OCI-M1 (cell line): ENCODE measurements around the gene RNF181.
A peak's percentile ranks its signal among the peaks of the same experiment; 100 is the strongest.
"Not testable (repeated sequence)": the region's sequence is repeated elsewhere in the genome, so short reads cannot be mapped to it uniquely, and the experiment has no call there.

ENCODE experiments used
- DNase-seq: peaks from one replicate; lab custom pipeline; 2025; lab: John Stamatoyannopoulos, UW

Gene RNF181

DNA sequence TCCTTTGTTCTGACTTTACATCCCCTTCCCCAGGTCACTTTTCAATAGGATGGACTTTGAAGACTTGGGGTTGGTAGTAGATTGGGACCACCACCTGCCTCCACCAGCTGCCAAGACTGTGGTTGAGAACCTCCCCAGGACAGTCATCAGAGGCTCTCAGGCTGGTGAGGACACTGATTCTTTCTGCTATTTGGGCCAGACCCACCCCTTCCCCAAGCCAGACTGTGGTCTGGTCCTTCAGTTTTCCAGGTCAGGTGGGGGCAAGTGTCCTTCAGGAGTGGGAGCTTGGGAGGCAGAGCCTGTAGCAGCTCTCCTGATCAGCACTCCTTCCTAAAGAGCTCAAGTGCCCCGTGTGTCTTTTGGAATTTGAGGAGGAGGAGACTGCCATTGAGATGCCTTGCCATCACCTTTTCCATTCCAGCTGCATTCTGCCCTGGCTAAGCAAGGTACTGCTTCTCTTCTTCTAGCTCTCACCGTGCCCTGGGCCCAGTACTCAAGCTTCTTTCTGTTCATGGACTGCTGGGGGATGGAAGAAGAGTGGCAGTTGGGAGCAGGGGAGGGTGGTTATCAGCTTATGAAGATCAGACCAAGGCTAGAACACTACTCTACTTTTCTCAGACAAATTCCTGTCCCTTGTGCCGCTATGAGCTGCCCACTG lies 1.1 kb downstream of the RNF181 start:
- DNase-seq: no peak

DNA sequence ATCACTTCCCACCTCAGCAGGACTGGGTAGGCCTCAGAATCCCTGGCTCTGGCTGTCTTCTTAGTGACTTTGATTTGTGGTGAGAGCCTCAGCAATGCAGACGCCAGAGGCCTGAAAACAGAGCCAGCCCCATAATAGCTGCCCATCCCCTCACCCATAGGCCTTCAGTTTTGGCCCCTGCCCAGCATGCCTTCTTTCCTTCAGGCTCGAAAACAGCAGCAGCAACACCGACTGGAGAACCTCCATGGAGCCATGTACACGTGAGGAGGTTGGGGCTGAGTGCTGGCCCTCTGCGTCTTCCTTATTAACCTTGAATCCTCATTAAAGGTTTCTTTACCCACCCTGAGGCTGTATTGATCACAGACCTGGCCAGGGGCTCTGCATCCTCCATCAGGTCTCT lies 1.7 kb downstream of the RNF181 start:
- DNase-seq: no peak

DNA sequence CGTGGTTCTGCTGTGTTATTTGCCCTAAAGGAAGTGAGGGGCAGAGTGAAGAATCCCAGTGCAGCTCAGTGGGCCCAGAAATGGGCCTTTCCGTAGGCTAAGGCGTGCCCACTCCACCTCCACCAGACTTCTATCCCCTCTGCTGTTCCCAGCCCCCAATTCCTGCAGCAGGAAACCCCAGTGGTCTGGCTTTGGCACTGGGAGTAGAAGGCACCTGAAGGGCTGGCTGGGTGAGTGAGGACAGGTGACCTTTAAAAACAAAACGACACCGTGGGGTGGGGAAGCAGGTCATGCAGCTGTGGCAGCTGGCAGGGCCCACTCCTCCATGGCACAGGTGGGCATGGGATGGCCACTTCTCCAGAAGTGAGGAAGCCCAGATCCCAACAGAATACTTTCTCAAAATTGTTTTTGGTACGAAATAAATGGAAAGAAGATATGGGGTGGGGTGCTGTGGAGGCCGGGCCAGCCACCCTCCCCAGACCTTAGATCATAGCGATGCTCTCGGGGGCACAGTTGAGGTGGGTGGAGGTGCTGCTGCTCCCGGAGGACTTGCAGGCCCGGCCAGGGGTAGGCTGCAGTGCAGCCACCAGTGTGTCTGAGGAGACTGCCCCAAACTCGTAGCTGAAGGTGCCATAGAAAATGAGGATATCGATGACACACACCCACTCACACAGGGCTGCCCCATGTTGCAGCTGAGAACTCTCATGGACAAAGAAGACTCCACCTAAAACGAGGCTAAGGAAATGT lies 3.2 kb downstream of the RNF181 start:
- no peak for DNase-seq

DNA sequence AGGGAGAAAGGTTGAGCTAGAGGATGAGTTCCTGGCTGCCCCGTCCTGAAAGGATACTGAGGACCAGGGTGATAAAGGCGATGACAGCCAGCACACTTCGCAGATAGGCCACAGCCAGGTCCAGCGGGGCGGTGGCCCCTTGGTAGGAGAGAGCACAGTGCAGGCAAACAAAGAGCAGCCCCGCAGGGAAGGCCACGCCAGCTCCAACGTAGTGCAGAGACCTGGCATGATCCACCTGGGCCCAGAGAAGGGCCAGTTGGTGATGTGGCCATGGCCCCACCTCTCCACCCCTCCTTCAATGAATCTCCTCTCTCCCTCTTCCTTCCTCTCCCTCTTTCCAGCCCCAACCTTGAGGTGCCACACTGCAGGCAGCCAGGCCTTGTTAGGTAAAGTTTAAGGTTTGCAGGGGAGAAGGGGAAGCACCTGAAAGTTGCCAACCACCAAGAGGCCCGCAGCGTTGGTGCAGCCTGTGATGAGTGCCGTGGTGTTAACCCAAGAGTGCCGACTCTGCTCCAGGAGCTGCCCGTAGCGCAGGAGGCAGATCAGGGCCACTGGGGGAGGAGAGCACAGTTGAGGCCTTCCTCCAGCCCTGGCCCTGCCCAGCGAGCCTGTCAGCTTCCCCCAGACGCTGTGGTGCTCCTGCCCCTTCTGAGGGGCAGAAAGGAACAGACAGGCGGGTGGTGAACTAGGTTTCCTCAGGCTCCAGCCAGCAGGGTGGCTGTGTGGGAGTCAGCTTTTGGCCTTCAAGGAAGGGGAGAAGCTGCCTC lies 4.1 kb downstream of the RNF181 start:
- no peak for DNase-seq

DNA sequence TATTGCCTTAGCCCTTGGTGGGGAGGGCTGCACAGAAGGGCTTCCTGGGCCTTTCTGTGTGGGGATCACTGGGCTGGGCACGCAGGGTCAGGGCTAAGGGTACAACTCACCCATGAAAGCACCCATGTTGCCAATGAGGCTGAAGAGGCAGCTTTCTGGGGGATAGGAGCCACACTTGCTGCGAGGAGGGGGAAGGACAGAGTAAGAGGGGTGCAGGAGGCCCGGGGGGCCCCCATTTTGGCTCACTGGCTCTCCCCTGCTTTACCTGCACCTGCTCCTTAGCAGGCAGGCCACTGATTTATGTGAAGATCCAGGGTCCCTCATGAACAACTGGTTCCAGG lies 4.7 kb downstream of the RNF181 start:
- no peak for DNase-seq

DNA sequence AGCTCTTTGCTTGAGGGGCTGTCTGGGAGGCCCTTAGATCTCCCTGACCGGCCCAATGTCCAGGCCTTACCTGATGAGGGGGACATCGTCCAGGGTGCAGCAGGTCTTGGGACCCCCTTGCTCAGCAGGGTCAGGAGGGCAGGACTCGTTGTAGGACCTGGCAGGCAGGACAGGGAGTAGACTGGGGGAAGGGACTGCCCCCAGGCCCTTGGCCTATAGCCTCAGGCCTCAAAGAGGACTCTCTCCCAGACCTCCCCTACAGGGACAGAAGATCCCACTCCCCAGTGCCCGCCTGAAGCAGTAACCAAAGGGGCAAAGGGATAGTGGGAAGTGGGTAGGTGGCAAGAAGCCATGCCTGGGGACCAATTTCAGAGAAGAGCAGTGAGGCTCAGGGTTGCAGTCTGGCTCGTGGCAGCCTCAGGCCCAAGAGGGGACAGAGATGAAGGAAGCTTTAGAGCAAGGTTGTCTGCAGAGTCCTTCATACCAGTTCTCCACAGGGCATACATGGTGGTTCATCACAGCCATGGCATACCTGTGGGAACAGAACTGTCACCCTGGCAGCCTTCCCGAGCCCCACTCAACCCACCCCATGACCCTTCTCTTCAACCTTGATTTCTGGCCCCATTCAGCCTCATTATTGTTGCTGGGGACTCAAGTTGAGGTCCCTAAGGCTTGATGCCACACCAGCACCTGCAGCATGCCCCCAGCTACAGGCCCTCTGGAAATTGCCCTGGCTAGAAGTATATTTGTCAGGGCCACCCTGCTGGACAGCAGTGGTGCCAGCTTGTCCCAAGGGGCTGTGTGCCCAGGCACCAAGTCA lies 5.6 kb downstream of the RNF181 start:
- no peak for DNase-seq

DNA sequence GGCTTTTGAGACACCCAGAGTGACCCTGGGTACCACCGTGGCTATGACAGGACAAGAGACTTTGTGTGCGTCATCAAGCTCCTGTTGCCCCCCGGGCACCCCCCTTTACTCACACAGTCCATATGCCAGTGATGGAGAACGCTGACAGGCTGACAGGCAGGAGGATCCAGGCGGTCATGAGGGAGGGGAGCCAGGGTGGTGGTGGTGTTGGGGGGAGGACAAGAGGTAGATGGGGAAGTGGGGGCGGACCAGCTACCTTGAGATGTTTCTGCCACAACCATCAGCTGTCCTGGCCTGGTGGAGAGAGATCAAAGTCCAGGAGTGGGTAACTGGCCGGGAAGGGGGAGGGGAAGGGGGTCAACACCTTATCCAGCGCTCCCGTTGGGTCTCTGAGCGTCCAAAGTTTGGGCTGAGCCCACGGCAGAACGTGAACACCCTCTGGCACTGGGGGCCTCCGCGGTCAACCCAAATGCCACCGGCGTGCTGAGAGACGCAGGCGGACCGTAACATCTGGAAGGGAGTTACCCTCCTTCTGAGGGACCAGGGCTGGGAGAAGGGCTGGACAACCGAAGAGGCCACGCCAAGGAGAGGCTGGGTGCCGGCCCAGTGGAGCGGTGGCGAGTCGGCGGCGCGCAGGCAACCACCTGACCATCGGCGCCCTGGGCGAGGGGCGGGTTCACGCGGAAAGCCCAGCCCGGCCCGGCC lies 6.4 kb downstream of the RNF181 start:
- DNase-seq: peak; percentile 58

DNA sequence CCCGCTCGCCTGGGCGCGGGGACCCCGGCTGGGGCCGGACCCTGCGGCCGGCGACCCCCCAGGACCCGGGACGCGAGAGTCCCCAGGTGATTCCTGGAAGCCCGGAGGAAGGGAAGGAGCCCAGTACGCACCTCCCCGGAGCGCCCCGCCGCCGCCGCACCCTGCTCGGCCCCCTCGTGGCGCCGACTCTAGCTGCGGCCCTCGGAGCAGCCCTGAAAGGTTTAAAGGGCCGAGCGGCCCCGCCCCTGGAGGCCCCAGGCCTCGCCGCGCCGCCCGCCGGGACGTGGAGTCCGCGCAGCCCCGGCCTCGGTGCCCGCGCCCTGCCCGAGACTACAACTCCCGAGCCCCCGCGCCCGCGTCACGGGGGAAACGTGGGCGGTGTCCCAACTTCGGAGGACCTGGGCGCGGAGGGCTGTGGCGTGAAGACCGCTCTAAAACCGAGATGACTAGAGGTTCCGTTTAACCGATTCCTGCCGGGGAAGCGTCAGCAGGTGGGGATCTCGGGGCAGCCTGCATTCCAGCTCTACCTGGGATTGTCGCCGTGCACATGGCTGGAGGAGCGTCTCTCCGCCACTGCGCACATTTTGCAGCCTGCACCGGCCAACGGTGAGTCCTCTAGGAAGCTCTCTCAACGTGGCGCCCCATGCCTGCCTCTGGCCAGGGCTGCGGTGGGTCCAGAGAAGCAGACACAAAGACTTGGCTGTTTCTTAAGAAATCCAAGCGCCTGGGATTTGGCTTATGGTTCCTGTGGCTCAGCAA lies 7.1 kb downstream of the RNF181 start, which contains the start of gene TMEM150A:
TMEM150A (minus strand) TSS at position 223 of the 759 bp plus-strand sequence. CDS start 750 bp downstream, outside the sequence.
- DNase-seq: peak; percentile 90

DNA sequence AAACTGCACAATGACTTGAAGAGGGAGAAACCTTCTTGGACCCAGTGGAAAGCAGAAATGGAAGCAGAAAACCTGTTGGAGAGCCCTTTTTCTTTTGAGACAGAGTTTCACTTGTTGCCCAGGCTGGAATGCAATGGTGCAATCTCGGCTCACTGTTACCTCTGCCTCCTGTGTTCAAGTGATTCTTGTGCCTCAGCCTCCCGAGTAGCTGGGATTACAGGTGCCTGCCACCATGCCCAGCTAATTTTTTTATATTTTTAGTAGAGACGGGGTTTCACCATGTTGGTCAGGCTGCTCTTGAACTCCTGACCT lies 8.5 kb downstream of the RNF181 start:
- not testable (repeated sequence) for DNase-seq

DNA sequence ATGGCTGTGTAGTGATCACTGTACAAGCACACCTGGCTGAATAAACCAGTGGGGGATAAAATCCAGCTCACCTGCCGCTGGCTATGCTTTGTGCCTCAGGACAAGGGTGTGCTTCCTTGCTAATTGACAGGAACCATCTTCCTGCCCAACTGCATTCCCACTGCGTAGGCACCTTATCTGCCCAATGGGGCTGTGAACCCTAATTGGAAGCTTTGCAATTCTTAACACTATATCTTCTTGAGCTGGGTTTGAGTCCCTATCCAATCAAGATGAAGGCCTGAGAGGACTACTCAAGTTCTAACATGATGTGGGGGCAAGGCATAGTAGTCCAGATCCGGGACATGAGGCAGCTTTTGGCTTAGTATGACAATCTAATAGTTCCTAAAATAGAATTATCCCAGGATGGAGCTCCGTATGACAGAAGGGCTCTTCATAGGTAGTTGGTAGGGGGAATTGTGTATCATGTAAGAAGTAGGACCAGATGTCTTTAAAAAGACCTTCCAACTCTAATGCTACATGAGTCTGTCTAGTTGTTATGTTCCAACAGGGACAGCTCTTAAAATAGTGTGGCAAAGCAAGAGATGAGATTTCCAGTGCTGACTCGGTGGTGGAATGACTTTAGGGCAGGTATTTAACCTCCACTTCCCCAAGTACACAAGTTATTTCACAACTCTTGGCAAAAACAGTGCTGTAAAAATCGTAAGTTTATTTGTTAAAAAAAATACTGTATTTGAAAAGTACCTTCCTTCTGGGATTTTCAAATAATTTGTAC lies 9.2 kb downstream of the RNF181 start:
- no peak for DNase-seq

DNA sequence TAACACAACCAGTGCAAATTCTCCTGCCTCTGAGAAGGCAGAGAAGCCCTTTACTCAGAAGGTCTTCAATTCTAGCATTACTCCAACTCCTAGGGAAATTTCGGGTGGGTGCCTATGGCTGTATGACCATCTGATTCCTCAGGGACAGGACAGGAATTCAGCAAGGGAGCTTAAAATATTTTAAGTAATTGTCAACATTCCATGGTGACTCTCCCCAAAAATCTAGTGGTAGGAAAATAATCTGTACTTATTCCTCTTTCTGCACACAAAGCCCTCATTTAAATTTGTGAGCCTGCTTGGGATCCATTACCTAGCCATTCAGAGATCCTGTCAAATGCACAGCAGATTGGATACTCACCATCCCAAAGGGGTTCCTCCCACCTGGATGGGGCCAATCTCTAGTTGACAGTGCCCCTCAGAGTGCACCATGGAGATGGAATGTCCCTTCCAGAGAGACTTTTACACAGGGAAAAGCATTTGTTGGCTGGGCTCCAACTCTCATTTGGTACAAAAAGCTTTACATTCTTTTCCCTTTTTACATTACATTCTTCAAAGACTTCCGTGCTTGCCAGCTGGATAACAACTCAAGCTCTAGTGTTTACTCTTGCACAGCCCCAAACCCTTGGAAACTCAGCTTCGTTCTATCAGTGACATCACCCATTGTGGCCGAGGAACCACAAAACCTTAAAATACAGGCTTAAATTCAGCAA lies 10.0 kb downstream of the RNF181 start:
- DNase-seq: no peak

DNA sequence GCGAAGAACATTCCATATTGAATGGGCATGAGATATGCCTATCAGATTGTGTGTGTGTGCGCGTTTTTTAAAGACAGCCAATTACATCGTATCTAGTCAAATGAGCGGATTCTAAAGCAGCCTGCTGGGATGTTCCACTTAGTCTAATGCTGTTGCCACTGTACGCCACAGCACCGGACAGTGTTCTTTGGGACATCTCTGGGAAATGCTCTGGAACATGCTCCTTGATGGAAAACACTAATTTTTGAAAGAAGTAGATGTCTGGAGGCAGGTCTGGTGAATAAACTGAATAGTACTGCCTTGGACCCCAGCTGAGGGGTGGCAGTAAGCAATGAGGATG lies 10.5 kb downstream of the RNF181 start:
- DNase-seq: no peak

DNA sequence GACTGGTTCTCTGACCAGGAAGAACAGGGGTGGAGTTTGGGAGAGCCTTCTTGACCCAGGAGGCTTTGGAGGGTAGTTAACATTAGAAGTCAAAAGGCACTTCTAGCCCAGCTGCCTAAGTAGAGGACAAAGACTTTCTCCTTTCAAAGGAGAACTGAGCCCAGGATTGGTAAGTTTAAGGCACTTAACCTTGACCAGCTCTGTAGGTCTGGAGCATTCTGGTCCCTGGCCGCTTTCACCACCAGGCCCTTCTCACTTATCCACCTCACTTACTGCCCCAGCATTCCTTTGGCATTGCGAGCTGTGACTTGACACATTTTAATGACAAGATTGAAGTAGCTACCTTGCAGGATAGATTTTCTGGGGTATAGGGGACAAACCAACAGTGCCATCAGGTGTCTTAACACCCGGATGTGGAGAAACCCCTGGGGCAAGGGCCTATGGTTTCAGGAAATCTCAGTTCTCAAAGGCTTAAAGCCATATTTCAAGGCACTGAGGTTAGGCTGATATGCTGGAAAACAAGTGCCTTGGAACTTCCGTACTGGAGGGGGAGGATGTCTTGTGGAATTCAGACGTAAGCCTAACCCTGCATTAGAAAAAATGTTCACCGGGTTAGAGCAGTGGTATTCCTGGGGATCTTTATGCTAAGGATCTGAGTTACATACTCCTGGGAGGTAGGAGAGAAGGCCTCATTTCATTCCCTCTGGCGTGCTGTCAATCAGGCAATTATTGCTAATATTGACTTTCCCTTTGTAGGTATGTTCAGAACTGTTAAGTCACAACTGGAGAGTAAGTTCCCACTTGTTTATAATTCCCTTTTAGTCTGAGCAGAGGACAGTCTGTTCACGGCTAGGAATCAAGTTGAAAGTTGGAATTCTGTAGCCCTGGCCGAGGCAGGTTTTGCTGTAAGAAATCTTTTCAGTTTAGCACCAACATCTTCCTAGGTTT lies 12.0 kb downstream of the RNF181 start:
- DNase-seq: no peak

DNA sequence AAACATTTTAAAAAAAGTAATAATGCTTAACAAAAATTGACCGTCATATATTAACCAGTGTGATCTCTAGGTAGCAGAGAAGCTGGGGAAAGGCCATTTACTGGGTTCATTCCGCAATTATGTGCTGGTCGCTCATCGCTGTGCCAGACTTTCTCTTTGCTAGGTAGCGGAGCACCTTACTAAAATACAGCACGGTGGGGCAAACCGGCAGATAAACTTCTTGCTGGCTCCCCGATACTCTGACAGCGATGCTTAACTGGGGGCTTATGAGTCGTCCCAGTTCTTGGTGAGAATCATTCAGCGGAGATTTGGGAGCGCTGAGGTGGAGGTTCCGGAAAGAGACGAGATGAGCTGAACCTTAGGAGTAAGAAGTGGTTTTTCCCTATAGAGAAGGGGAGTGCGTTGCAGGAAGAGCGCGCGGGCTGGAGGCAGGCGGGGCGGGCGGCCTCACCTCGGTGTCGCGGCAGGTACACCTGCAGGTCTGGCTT lies 15.7 kb downstream of the RNF181 start:
- no peak for DNase-seq

DNA sequence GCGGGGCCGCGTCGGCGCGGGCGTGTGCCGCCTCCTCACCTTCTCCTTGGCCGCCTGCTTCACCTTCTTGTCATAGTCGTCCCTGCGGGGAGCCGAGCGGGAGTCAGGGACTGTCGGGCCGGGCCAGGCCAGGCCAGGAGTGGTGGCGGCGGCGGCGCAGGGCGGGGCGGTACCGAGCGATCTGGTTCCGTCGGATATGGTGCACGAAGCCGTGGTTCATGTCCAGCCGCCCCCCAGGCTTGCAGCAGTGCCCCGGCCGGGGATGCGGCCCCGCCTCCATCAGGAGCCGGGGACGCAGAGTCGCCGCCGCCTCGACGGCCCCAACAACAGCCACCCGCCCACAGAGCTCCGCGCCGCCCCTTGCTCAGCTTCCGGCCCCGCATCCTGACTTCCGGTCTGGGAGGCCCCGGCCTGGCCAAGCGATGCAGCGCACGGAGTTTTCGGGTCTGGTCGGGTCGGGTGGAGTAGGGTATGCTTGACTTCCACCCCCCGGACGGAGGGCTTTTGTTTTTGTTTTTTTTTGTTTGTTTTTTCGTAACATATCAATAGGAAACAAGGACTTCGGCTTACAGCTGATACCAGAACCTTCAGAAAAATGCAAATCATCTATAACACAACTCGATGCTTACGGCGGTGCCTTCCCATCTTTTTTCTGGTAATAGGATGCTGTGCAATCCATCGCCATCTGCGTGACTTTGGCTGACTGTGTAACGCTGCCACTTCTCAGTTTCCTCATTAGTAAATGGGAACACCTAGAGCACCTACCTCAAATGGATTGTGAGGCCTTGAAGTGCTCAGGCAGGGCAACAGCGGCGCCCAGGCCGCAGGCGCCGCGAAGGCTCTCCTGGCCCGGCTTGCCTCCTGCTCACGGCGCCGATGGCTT lies 16.4 kb downstream of the RNF181 start, which contains the start of gene C2orf68:
C2orf68 (minus strand) TSS at position 362 of the 883 bp plus-strand sequence; CDS start at position 280, 82 bp downstream.
- peak; percentile 89 for DNase-seq

DNA sequence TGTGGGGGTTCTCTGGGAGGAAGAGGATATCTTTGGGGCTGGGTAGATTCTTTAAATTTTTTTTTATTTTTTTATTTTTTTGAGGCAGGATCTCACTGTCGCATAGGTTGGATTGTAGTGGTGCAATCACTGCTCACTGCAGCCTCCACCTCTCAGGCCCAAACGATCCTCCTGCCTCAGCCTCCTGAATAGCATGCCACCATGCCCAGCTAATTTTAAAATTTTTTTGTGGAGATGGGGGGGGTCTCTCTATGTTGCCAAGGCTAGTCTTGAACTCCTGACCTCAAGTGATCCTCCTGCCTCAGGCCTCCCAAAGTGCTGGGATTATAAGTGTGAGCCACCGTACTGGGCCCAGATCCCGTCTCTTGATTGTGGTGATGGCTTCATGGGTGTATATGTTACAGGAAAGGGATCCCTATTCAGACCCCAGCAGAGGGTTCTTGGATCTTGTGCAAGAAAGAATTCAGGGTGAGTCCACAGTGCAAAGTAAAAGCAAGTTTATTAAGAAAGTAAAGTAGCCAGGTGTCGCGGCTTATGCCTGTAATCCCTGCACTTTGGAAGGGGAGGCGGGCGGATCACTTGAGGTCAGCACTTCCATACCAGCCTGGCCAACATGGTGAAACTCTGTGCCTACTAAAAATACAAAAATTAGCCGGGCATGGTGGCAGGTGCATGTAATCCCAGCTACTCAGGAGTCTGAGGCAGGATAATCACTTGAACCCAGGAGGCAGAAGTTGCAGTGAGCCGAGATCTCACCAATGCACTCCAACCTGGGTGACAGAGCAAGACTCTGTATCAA lies 18.4 kb downstream of the RNF181 start:
- no peak for DNase-seq
